Activated CD4-positive, alpha-beta T cell treated with anti-CD3 and anti-CD28 coated beads, Interleukin-2, amount 10 ng/mL, durations not matched to agents 7 days and 5 days (primary cell): ENCODE measurements around the gene WNT8B. TPM values are rescaled to one million over a fixed set of nuclear protein-coding genes. Genes with fewer than 3 reads are reported as not detected.

Source experiments
- CTCF ChIA-PET: fragments of 350-600 bp; sonication (Branson Sonifier 250); formaldehyde crosslinking; loops from one replicate; lab custom pipeline; 2021; ENCODE audit warnings: antibody characterized with exemption; lab: Charles Lee
- POLR2A ChIA-PET: fragments of 350-600 bp; sonication (Branson Sonifier 250); formaldehyde crosslinking; loops from one replicate; lab custom pipeline; 2021; ENCODE audit warnings: antibody characterized with exemption; lab: Charles Lee
- DNase-seq: peaks from one replicate; pipeline ENCODE4 v3.0.0-alpha.2; 2020
- H3K27ac Mint-ChIP-seq: one replicate; pipeline ENCODE4 v1.8.0; 2021; ENCODE audit warnings: mild to moderate bottlenecking, moderate library complexity, mixed read lengths
- H3K27me3 Mint-ChIP-seq: one replicate; pipeline ENCODE4 v1.8.0; 2021; ENCODE audit warnings: mixed read lengths
- H3K36me3 Mint-ChIP-seq: one replicate; pipeline ENCODE4 v1.8.0; 2021; ENCODE audit warnings: low read depth, mixed read lengths
- H3K4me1 Mint-ChIP-seq: one replicate; pipeline ENCODE4 v1.8.0; 2021; ENCODE audit warnings: mixed read lengths
- H3K4me3 Mint-ChIP-seq: one replicate; pipeline ENCODE4 v1.8.0; 2021; ENCODE audit warnings: mild to moderate bottlenecking, moderate library complexity, mixed read lengths
- H3K9me3 Mint-ChIP-seq: one replicate; pipeline ENCODE4 v1.8.0; 2021; ENCODE audit warnings: mixed read lengths
- total RNA-seq, 2 experiments: library from RNA; stranded (reverse); gene quantifications; one replicate each; pipeline ENCODE4 v1.2.3, GENCODE V29; 2021

Gene WNT8B
- total RNA-seq, 2 experiments from 2014 or later: 0.10 to 0.40 TPM

GRCh38 chr10:100508266-100508665 lies 45.5 kb downstream of the WNT8B start:
- Mint-ChIP-seq H3K27me3 (no peaks in the 10 kb centered on the region), H3K36me3 (peaks cover 62% of the 10 kb centered on the region), H3K4me3 (peak overlapping the region; percentile 78), H3K9me3 (no peaks in the 10 kb centered on the region), H3K4me1 (peaks cover 97% of the 10 kb centered on the region), H3K27ac (peak overlapping the region; percentile 93)
- CTCF ChIA-PET: interaction anchor here (0.9 to 12.7 kb wide), 19 partner anchors 8 to 181 kb away, joined by 3 to 170 read pairs (median 7); partner anchors contain the start of genes HIF1AN, NDUFB8, SCD and SEC31B
- POLR2A ChIA-PET: interaction anchor here (1.0 to 1.5 kb wide), 4 partner anchors 10 to 167 kb away, joined by 3 to 10 read pairs (median 5); partner anchors contain the start of gene HIF1AN
- DNase-seq: no peak

GRCh38 chr10:100508691-100509150 lies 45.9 kb downstream of the WNT8B start:
- Mint-ChIP-seq H3K4me3 (peak overlapping the region; percentile 78), H3K4me1 (peaks cover 95% of the 10 kb centered on the region), H3K9me3 (no peaks in the 10 kb centered on the region), H3K36me3 (peaks cover 63% of the 10 kb centered on the region), H3K27me3 (no peaks in the 10 kb centered on the region), H3K27ac (peak overlapping the region; percentile 93)
- CTCF ChIA-PET: interaction anchor here (0.6 to 12.7 kb wide), 27 partner anchors 9 to 283 kb away, joined by 3 to 170 read pairs (median 4); partner anchors contain the start of genes HIF1AN, NDUFB8, SCD and SEC31B
- DNase-seq: peak; percentile 82
- POLR2A ChIA-PET: interaction anchor here (0.6 to 1.5 kb wide), 8 partner anchors 10 to 388 kb away, joined by 3 to 10 read pairs (median 4); partner anchors contain the start of gene HIF1AN

- no peaks in the 10 kb centered on the region for H3K9me3 Mint-ChIP-seq
Observed at GRCh38 chr10:100509241-100509840, 46.5 kb downstream of the WNT8B start.

GRCh38 chr10:100510533-100511308 lies 47.9 kb downstream of the WNT8B start:
- POLR2A ChIA-PET: interaction anchor here (0.6 to 1.3 kb wide), 2 partner anchors 14 to 33 kb away, joined by 3 to 5 read pairs; no protein-coding TSS in a partner anchor

More at GRCh38 chr10:100509241-100509840, 46.5 kb downstream of the WNT8B start:
- H3K36me3 Mint-ChIP-seq: peaks cover 60% of the 10 kb centered on the region
- ChIA-PET POLR2A (interaction anchor here (0.6 to 1.5 kb wide), 8 partner anchors 9 to 388 kb away, joined by 3 to 10 read pairs (median 4); partner anchors contain the start of gene HIF1AN), CTCF (interaction anchor here (0.6 to 12.7 kb wide), 26 partner anchors 9 to 283 kb away, joined by 3 to 170 read pairs (median 4); partner anchors contain the start of genes HIF1AN, NDUFB8, SCD and SEC31B)
- DNase-seq: peak; percentile 83
- peak overlapping the region; percentile 78 for H3K4me3 Mint-ChIP-seq
- H3K27ac Mint-ChIP-seq: peak overlapping the region; percentile 93
- no peaks in the 10 kb centered on the region for H3K27me3 Mint-ChIP-seq
- peaks cover 93% of the 10 kb centered on the region for H3K4me1 Mint-ChIP-seq

GRCh38 chr10:100515612-100516011 lies 52.8 kb downstream of the WNT8B start:
- peak overlapping the region; percentile 21 for H3K27ac Mint-ChIP-seq

More at GRCh38 chr10:100510533-100511308, 47.9 kb downstream of the WNT8B start:
- peak; percentile 89 for DNase-seq
- H3K4me3 Mint-ChIP-seq: peak overlapping the region; percentile 49
- no peaks in the 10 kb centered on the region for H3K27me3 Mint-ChIP-seq
- CTCF ChIA-PET: interaction anchor here (0.6 to 12.7 kb wide), 9 partner anchors 12 to 166 kb away, joined by 3 to 170 read pairs (median 5); partner anchors contain the start of genes HIF1AN, NDUFB8 and SEC31B
- H3K36me3 Mint-ChIP-seq: peaks cover 54% of the 10 kb centered on the region
- H3K9me3 Mint-ChIP-seq: no peaks in the 10 kb centered on the region
- peaks cover 84% of the 10 kb centered on the region for H3K4me1 Mint-ChIP-seq
- H3K27ac Mint-ChIP-seq: peak overlapping the region; percentile 93

GRCh38 chr10:100516847-100517246 lies 54.0 kb downstream of the WNT8B start:
- ChIA-PET POLR2A (no interaction called here), CTCF (interaction anchor here (1.2 to 12.7 kb wide), 6 partner anchors 8 to 84 kb away, joined by 4 to 170 read pairs (median 20); partner anchors contain the start of genes HIF1AN, NDUFB8 and SEC31B)
- H3K4me1 Mint-ChIP-seq: peaks cover 66% of the 10 kb centered on the region
- H3K27ac Mint-ChIP-seq: no peak overlapping the region
- peaks cover 49% of the 10 kb centered on the region for H3K36me3 Mint-ChIP-seq
- no peaks in the 10 kb centered on the region for H3K9me3 Mint-ChIP-seq
- no peaks in the 10 kb centered on the region for H3K27me3 Mint-ChIP-seq
- H3K4me3 Mint-ChIP-seq: no peak overlapping the region
- no peak for DNase-seq

More at GRCh38 chr10:100515612-100516011, 52.8 kb downstream of the WNT8B start:
- Mint-ChIP-seq H3K36me3 (peaks cover 50% of the 10 kb centered on the region), H3K27me3 (no peaks in the 10 kb centered on the region), H3K4me1 (peaks cover 73% of the 10 kb centered on the region), H3K9me3 (no peaks in the 10 kb centered on the region), H3K4me3 (no peak overlapping the region)
- no peak for DNase-seq
- POLR2A ChIA-PET: no interaction called here
- CTCF ChIA-PET: interaction anchor here (0.8 to 12.7 kb wide), 5 partner anchors 9 to 432 kb away, joined by 3 to 170 read pairs (median 48); partner anchors contain the start of genes HIF1AN, NDUFB8 and SEC31B

GRCh38 chr10:100518761-100519241 lies 56.0 kb downstream of the WNT8B start:
- Mint-ChIP-seq H3K27me3 (no peaks in the 10 kb centered on the region), H3K4me1 (peaks cover 53% of the 10 kb centered on the region), H3K4me3 (no peak overlapping the region), H3K36me3 (peaks cover 39% of the 10 kb centered on the region), H3K27ac (peak overlapping the region; percentile 58), H3K9me3 (no peaks in the 10 kb centered on the region)
- peak; percentile 75 for DNase-seq
- CTCF ChIA-PET: interaction anchor here (0.6 to 14.5 kb wide), 19 partner anchors 6 to 191 kb away, joined by 3 to 170 read pairs (median 6); partner anchors contain the start of genes HIF1AN, NDUFB8 and SEC31B
- POLR2A ChIA-PET: interaction anchor here (1.4 kb wide), 2 partner anchors 10 to 36 kb away, joined by 5 to 6 read pairs; no protein-coding TSS in a partner anchor

- peak within 1 kb of the TSS; percentile 58 for H3K27ac Mint-ChIP-seq
- H3K27me3 Mint-ChIP-seq: no peaks in the 10 kb centered on the region
- DNase-seq: no peak
- no peak within 1 kb of the TSS for H3K4me3 Mint-ChIP-seq
- H3K36me3 Mint-ChIP-seq: peaks cover 39% of the 10 kb centered on the region
- ChIA-PET CTCF (interaction anchor here (0.6 to 14.5 kb wide), 18 partner anchors 6 to 192 kb away, joined by 3 to 170 read pairs (median 8); partner anchors contain the start of genes HIF1AN, NDUFB8 and SEC31B), POLR2A (interaction anchor here (1.4 kb wide), 2 partner anchors 11 to 37 kb away, joined by 5 to 6 read pairs; no protein-coding TSS in a partner anchor)
- H3K9me3 Mint-ChIP-seq: no peaks in the 10 kb centered on the region
- H3K4me1 Mint-ChIP-seq: peaks cover 47% of the 10 kb centered on the region
Observed at GRCh38 chr10:100519311-100520051, 56.7 kb downstream of the WNT8B start, which contains the start of gene SEC31B. Gene SEC31B (minus strand): TSS chr10:100519861. CDS start chr10:100516952, 2,909 bp downstream.

- no peak overlapping the region for H3K4me3 Mint-ChIP-seq
- ChIA-PET POLR2A (no interaction called here), CTCF (interaction anchor here (1.4 to 14.5 kb wide), 2 partner anchors 8 to 193 kb away, joined by 6 to 170 read pairs; no protein-coding TSS in a partner anchor)
- no peaks in the 10 kb centered on the region for H3K9me3 Mint-ChIP-seq
- H3K27ac Mint-ChIP-seq: no peak overlapping the region
- H3K36me3 Mint-ChIP-seq: peaks cover 47% of the 10 kb centered on the region
- no peak for DNase-seq
- no peaks in the 10 kb centered on the region for H3K27me3 Mint-ChIP-seq
- peaks cover 48% of the 10 kb centered on the region for H3K4me1 Mint-ChIP-seq
Observed at GRCh38 chr10:100520811-100521210, 58.0 kb downstream of the WNT8B start.

GRCh38 chr10:100522107-100522801 lies 59.4 kb downstream of the WNT8B start:
- ChIA-PET POLR2A (interaction anchor here (0.5 to 0.8 kb wide), 2 partner anchors 13 to 225 kb away, joined by 3 read pairs; no protein-coding TSS in a partner anchor), CTCF (interaction anchor here (0.6 to 14.5 kb wide), 8 partner anchors 9 to 194 kb away, joined by 3 to 170 read pairs (median 4); partner anchors contain the start of gene HIF1AN)
- no peak for DNase-seq
- Mint-ChIP-seq H3K9me3 (no peaks in the 10 kb centered on the region), H3K4me1 (peaks cover 48% of the 10 kb centered on the region), H3K36me3 (peaks cover 49% of the 10 kb centered on the region), H3K27ac (no peak overlapping the region), H3K27me3 (no peaks in the 10 kb centered on the region), H3K4me3 (no peak overlapping the region)
